ENCODE results near the gene HACD1.
A peak's percentile ranks its signal among the peaks of the same experiment; 100 is the strongest.

The HACD1 gene

DNA sequence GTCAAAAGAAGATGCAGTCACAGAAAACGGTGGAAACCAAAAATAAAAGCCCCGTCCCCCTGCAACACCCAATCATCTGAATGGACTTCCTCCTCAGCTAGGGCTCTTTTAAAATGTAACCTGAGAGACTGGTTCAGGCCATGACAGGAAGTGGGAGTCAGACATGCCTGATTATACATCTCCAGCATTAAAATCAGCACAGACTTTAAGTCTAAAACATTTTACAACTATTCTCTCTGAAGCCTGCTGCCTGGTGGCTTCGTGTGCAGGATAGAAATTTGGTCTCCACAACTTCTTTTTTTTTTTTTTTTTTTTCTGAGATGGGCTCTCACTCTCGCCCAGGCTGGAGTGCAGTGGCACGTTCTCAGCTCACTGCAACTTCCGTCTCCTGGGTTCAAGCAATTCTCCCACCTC is 30.3 kb downstream of the HACD1 start:
- DNase-seq (ENCODE audit: insufficient read length, low spot score) (no peak), FAIRE-seq (no peak)
- TF ChIP-seq, protein P1, sequence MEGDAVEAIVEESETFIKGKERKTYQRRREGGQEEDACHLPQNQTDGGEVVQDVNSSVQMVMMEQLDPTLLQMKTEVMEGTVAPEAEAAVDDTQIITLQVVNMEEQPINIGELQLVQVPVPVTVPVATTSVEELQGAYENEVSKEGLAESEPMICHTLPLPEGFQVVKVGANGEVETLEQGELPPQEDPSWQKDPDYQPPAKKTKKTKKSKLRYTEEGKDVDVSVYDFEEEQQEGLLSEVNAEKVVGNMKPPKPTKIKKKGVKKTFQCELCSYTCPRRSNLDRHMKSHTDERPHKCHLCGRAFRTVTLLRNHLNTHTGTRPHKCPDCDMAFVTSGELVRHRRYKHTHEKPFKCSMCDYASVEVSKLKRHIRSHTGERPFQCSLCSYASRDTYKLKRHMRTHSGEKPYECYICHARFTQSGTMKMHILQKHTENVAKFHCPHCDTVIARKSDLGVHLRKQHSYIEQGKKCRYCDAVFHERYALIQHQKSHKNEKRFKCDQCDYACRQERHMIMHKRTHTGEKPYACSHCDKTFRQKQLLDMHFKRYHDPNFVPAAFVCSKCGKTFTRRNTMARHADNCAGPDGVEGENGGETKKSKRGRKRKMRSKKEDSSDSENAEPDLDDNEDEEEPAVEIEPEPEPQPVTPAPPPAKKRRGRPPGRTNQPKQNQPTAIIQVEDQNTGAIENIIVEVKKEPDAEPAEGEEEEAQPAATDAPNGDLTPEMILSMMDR (IDR thresholded peaks at IDR 0.05; ENCODE audit: insufficient read depth, missing control alignments): no peak

DNA sequence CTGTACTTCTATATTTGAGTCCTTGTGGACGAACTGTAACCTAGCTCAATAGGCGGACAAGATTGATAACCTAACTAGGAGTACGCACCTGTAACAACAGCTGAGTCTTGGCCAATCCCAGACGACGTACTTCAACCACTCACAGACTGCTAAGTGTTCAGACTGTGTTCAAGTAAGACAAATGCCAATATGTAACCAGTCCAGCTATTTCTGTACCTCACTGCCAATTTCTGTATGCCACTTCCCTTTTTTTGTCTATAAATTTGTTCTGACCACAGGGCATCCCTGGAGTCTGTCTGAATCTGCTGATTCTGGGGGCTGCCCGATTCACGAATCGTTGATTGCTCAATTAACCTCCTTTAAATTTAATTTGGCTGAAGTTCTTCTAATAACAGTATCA is 32.2 kb downstream of the HACD1 start:
- DNase-seq (ENCODE audit: insufficient read length, low spot score): no peak
- TF ChIP-seq, protein P1 (IDR thresholded peaks at IDR 0.05; ENCODE audit: insufficient read depth, missing control alignments): no peak
- FAIRE-seq: no peak

DNA sequence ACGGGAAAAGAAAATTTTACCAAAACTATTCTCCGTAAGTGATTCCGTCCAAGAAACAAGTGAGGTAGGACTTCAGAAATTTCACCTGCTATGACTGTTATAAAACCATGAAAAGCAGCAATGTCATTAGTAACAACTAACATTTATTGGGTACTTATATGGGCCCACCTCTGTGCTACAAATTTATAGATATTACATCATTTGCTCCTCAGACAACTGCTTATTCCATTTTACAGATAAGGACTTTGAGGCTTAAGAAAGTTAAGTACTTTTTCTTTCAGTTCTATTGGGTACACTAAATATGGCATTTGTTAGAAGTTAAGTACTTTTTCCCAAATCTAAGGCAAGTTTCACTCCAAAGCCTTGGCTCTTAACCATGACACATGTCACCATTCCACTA is 36.3 kb downstream of the HACD1 start:
- DNase-seq (ENCODE audit: insufficient read length, low spot score): no peak
- TF ChIP-seq, protein P1 (IDR thresholded peaks at IDR 0.05; ENCODE audit: insufficient read depth, missing control alignments): no peak
- FAIRE-seq: no peak

DNA sequence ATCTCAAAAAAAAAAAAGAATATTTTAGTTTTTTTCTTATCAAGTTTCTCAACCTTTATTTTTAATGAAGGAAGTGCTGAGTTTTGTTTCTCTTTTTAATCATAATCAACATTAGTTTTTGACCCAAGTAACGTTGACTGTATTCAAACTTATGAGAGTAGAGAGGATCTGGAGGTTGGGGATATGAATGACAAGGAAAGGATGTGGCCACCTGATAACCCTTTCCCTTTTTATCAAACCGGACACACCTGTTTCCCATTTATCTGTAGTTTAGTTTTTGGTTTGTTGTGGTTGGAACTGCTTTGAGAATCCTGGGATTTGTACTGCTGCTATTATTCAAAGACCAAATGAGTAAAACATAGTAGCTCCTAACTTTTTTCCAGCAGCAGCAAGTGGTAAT is 38.6 kb downstream of the HACD1 start:
- no peak for FAIRE-seq
- no peak for DNase-seq (ENCODE audit: insufficient read length, low spot score)
- TF ChIP-seq, protein P1 (IDR thresholded peaks at IDR 0.05; ENCODE audit: insufficient read depth, missing control alignments): no peak

DNA sequence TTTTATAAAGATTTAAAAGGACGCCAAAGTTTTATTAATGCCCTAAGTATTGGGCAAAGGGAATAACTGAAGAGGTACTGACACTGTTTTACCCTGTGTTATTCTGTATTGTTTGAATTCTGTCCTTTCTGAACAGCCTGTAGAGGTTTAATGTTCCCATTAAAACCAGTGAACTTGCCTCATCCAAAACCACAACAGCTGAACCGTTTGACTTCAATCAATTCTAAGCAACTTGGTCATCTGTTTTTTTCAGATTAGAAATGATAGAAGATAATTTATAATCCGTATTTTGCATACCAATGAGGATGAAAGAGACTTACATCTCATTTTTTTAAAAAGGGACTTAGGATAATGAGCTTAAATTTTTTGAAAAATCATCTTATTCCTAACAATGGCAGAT is 40.4 kb downstream of the HACD1 start:
- TF ChIP-seq, protein P1 (IDR thresholded peaks at IDR 0.05; ENCODE audit: insufficient read depth, missing control alignments): no peak
- no peak for DNase-seq (ENCODE audit: insufficient read length, low spot score)
- FAIRE-seq: peak; percentile 63

DNA sequence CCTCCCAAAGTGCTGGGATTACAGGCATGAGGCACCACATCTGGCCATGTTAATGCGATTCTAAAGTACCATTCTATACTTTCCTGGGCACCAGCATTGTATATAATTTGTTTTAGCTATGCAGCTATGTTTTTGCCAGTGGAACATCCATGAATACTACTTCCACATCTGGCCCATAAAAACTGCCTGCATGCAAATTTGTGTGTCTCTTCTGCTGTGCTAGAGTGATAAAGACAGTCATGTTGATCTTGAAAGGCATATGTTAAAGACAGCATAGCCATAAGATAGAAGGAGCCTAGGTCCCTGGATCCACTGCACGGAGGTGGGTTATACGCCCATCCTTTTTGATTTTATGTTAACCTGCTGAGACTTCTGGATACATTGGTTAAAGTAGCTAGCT is 52.3 kb downstream of the HACD1 start:
- FAIRE-seq (no peak), DNase-seq (ENCODE audit: insufficient read length, low spot score) (no peak)
- TF ChIP-seq, protein P1 (IDR thresholded peaks at IDR 0.05; ENCODE audit: insufficient read depth, missing control alignments): no peak

DNA sequence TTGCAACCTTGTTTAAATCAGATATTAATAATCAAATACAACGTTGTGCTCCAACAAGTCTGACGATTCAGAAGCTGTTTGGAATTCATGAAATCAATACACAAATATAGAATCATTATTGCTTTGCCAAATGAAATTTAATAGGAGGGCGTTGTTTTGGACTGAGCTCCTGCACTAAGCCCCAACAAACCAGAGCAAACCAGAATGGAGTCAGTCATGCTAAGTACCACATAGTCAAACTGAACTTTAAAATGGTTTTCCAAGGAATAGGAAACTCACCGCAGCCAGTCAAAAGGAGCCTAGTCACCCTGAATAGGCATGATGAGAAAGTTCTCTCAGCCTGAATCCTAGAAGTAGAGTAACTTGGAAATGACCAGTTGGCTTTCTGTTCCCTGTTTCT is 53.7 kb downstream of the HACD1 start:
- FAIRE-seq: no peak
- DNase-seq (ENCODE audit: insufficient read length, low spot score): no peak

More for the DNA sequence above, 53.7 kb downstream of the HACD1 start:
- TF ChIP-seq, protein P1 (IDR thresholded peaks at IDR 0.05; ENCODE audit: insufficient read depth, missing control alignments): no peak

All from D721Med (cell line).